Natural killer cell (primary cell): ENCODE measurements around the gene FAM120A. TPM values are rescaled to one million over a fixed set of nuclear protein-coding genes. Genes with fewer than 3 reads are reported as not detected.
A peak's percentile ranks its signal among the peaks of the same experiment; 100 is the strongest.

Experiments used
- ATAC-seq, 3 donors: fragments of 150-1000 bp in 2 of 3; fragments of 200-7000 bp in 1 of 3; cut with Tn5 transposase; 1 replicate in 1 of 3; 2 replicates in 2 of 3; pipeline ENCODE4 v1.10.0; 2021; ENCODE audit warnings: mild to moderate bottlenecking in 2 of 3, moderate library complexity in 2 of 3
- DNase-seq, 2 donors: peaks; one replicate each; pipeline versions ENCODE4 v3.0.0 to v3.0.0-alpha.2; 2013 to 2021; ENCODE audit warnings: mixed read lengths in 1 of 2
- H3K27ac ChIP-seq: one replicate; pipeline ENCODE4 v1.5.1; 2013; ENCODE audit warnings: mild to moderate bottlenecking, low read length
- H3K27me3 ChIP-seq: one replicate; pipeline ENCODE4 v1.6.1; 2013; ENCODE audit warnings: low read length; ENCODE audit not compliant: control insufficient read depth, insufficient read depth
- H3K36me3 ChIP-seq: one replicate; pipeline ENCODE4 v1.6.1; 2013; ENCODE audit warnings: low read length; ENCODE audit not compliant: control insufficient read depth, insufficient read depth
- H3K4me1 ChIP-seq: one replicate; pipeline ENCODE4 v1.6.1; 2013; ENCODE audit warnings: low read length; ENCODE audit not compliant: control insufficient read depth, insufficient read depth
- H3K4me3 ChIP-seq: one replicate; pipeline ENCODE4 v1.5.1; 2013; ENCODE audit warnings: low read length
- H3K9me3 ChIP-seq: one replicate; pipeline ENCODE4 v1.6.1; 2013; ENCODE audit warnings: low read length; ENCODE audit not compliant: control insufficient read depth, insufficient read depth
- H3K27ac Mint-ChIP-seq, 2 donors: one replicate each; pipeline ENCODE4 v1.8.0; 2022; ENCODE audit warnings: mild to moderate bottlenecking in 2 of 2, mixed read lengths in 2 of 2, moderate library complexity in 1 of 2
- H3K27me3 Mint-ChIP-seq, 2 donors: one replicate each; pipeline ENCODE4 v1.8.0; 2022; ENCODE audit warnings: low read depth in 2 of 2, mixed read lengths in 2 of 2
- H3K36me3 Mint-ChIP-seq: one replicate; pipeline ENCODE4 v1.8.0; 2022; ENCODE audit warnings: mixed read lengths
- H3K4me1 Mint-ChIP-seq, 2 donors: one replicate each; pipeline ENCODE4 v1.8.0; 2022; ENCODE audit warnings: mixed read lengths in 2 of 2
- H3K4me3 Mint-ChIP-seq: one replicate; pipeline ENCODE4 v1.8.0; 2022; ENCODE audit warnings: mild to moderate bottlenecking, moderate library complexity, mixed read lengths
- H3K9me3 Mint-ChIP-seq, 2 donors: one replicate each; pipeline ENCODE4 v1.8.0; 2022; ENCODE audit warnings: mixed read lengths in 2 of 2
- CTCF ChIP-seq: fragments of 200-600 bp; IDR thresholded peaks from one replicate; pipeline ENCODE4 v1.8.0; 2022; ENCODE audit warnings: antibody characterized with exemption
- WGBS: methylation state at CpG from one replicate; pipeline ENCODE4 v1.1.7; 2013; ENCODE audit warnings: missing lambda C conversion rate; ENCODE audit not compliant: insufficient coverage; 5-methylcytosine and 5-hydroxymethylcytosine counted together
- intact Hi-C: fragments of 100-400 bp; cut with micrococcal nuclease; formaldehyde crosslinking; loops from one replicate; pipeline ENCODE4 v1.14.2; 2022
- total RNA-seq, 4 donors: library from RNA; stranded (reverse); fragments of 120-200 nt in 1 of 4; gene quantifications; one replicate each; pipeline versions ENCODE4 v1.2.3 to v1.2.4, GENCODE V29; 2013 to 2022

FAM120A gene
- total RNA-seq, 3 donors from 2014 or later (not counting 1 experiment from before 2014, with no cell fraction given), result 87.7 to 96.1 (median 91.5) TPM

GRCh38 chr9:93566408-93567270 lies 115.2 kb downstream of the FAM120A start:
- WGBS, result 3% methylated on average over 69 of the region's 69 CpGs
- intact Hi-C loops, result loop anchor here (2.0 to 10.0 kb wide), 4 partner anchors 99 to 470 kb away; partner anchors contain the start of genes CARD19 and FAM120AOS
- Mint-ChIP-seq H3K27me3 (no peaks in the 10 kb centered on the region), H3K27ac (peak overlapping the region; percentile 87), H3K36me3 (peaks cover 8% of the 10 kb centered on the region), H3K9me3 (no peaks in the 10 kb centered on the region), H3K4me1 (peaks cover 10 to 18% of the 10 kb centered on the region in 2 donors), H3K4me3 (peak overlapping the region; percentile 90)
- no peaks in the 10 kb centered on the region for H3K27me3 ChIP-seq
- H3K4me1 ChIP-seq, result peaks cover 17% of the 10 kb centered on the region
- ATAC-seq (peak; percentile 98 to 100 (median 98)), DNase-seq (peak; percentile 98)
- H3K27ac ChIP-seq, result peak overlapping the region; percentile 94
- peak; percentile 88 for TF ChIP-seq CTCF
- H3K9me3 ChIP-seq, result no peaks in the 10 kb centered on the region
- peaks cover 27% of the 10 kb centered on the region for H3K36me3 ChIP-seq
- H3K4me3 ChIP-seq, result peak overlapping the region; percentile 71

- DNase-seq, result no peak
- Histone ChIP-seq H3K27me3 (no peaks in the 10 kb centered on the region), H3K27ac (peak overlapping the region; percentile 94), H3K4me3 (peak overlapping the region; percentile 71), H3K9me3 (no peaks in the 10 kb centered on the region), H3K36me3 (peaks cover 20% of the 10 kb centered on the region), H3K4me1 (peaks cover 17% of the 10 kb centered on the region)
- H3K9me3 Mint-ChIP-seq, result no peaks in the 10 kb centered on the region
- no peak for ATAC-seq
- H3K36me3 Mint-ChIP-seq, result peaks cover 8% of the 10 kb centered on the region
- intact Hi-C loops, result loop anchor here (2.0 to 10.0 kb wide), 4 partner anchors 100 to 471 kb away; partner anchors contain the start of genes CARD19 and FAM120AOS
- H3K27ac Mint-ChIP-seq, result peak overlapping the region; percentile 87
- H3K4me3 Mint-ChIP-seq, result peak overlapping the region; percentile 90
- no peak for TF ChIP-seq CTCF
- H3K4me1 Mint-ChIP-seq, result peaks cover 10 to 18% of the 10 kb centered on the region in 2 donors
- WGBS, result 79% methylated on average over 14 of the region's 15 CpGs
- H3K27me3 Mint-ChIP-seq, result no peaks in the 10 kb centered on the region
These were observed 115.9 kb downstream of the FAM120A start for GRCh38 chr9:93567271-93567959.

- Mint-ChIP-seq H3K36me3 (peaks cover 8% of the 10 kb centered on the region), H3K4me3 (peak overlapping the region; percentile 25), H3K27me3 (no peaks in the 10 kb centered on the region), H3K9me3 (no peaks in the 10 kb centered on the region), H3K4me1 (peaks cover 10 to 18% of the 10 kb centered on the region in 2 donors), H3K27ac (peak overlapping the region in 1 of 2 donors; percentile 87)
- Histone ChIP-seq H3K9me3 (no peaks in the 10 kb centered on the region), H3K36me3 (peaks cover 12% of the 10 kb centered on the region), H3K4me1 (peaks cover 17% of the 10 kb centered on the region), H3K27ac (no peak overlapping the region), H3K27me3 (no peaks in the 10 kb centered on the region), H3K4me3 (no peak overlapping the region)
- intact Hi-C loops, result loop anchor here (5.0 to 10.0 kb wide), 2 partner anchors 101 to 413 kb away; no protein-coding TSS in a partner anchor
- no peak for DNase-seq
- 100% methylated on average over 5 of the region's 5 CpGs for WGBS
- TF ChIP-seq CTCF, result no peak
- ATAC-seq, result no peak
These were observed 116.7 kb downstream of the FAM120A start for GRCh38 chr9:93568169-93568568.
